Subcutaneous adipose tissue (tissue), 4 donors: ENCODE data around the gene TRAF1. TPM values are rescaled to one million over a fixed set of nuclear protein-coding genes. Genes with fewer than 3 reads are reported as not detected.

Experiments used
- CTCF ChIP-seq: fragments of 450-650 bp; IDR thresholded peaks from one replicate; pipeline ENCODE4 v1.5.1; 2016; ENCODE audit warnings: low read depth, mild to moderate bottlenecking, control low read depth, antibody characterized with exemption, moderate library complexity
- total RNA-seq, 4 donors: library from RNA; depleted of rRNA; stranded (reverse); fragments of >200 nt; gene quantifications; one replicate each; pipeline ENCODE4 v1.1.0, GENCODE V29; 2016

TRAF1 gene
- total RNA-seq, 4 donors from 2014 or later = 1.8 to 12.1 (median 5.7) TPM

DNA sequence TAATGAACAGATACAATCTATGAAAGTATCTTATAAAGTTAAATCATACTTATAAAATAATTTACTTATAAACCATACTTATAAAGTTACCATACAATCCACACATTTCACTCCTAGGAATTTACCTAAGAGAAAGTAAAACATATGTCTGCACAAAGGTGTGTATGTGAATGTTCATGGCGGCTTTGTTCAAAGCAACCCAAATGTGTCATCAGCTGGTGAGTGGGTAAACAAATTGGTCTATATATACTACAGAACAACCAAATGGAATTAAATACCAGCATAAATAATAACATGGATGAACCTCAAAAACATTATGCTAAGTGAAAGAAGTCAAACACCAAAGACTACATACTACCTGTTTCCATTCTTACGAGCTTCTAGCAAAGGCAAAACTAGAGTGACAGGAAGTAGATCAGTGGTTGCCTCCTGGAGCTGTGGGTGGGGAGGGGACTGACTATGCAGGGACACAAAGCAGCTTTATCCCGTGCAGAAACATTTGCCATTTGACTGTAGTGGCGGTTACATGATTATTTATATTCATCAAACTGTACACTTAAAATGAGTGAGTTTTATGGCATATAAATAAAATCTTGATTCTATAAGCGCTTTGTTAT is 10.6 kb downstream of the TRAF1 start:
- no peak for TF ChIP-seq CTCF

DNA sequence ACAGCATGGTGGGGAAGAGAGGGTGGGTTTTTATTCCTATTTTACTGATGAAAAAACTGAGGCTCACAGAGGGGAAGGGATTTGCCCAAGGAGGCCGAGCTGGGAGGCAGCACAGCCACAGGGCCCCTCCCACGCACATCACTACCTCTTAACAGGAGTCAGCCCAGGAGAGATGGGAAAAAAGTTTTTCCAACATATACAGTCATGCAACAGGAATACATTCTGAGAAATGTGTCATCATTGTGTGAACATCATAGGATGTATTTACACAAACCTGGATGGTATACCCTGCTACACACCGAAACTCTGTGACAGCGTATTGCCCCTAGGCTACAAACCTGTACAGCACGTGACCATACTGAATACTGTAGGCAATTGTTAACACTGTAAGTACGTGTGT is 11.6 kb downstream of the TRAF1 start:
- no peak for TF ChIP-seq CTCF

- TF ChIP-seq CTCF = no peak
Measured at GRCh38 chr9:120914396-120914795, 12.2 kb downstream of the TRAF1 start.

GRCh38 chr9:120913647-120914264 is 12.8 kb downstream of the TRAF1 start:
- TF ChIP-seq CTCF = no peak

DNA sequence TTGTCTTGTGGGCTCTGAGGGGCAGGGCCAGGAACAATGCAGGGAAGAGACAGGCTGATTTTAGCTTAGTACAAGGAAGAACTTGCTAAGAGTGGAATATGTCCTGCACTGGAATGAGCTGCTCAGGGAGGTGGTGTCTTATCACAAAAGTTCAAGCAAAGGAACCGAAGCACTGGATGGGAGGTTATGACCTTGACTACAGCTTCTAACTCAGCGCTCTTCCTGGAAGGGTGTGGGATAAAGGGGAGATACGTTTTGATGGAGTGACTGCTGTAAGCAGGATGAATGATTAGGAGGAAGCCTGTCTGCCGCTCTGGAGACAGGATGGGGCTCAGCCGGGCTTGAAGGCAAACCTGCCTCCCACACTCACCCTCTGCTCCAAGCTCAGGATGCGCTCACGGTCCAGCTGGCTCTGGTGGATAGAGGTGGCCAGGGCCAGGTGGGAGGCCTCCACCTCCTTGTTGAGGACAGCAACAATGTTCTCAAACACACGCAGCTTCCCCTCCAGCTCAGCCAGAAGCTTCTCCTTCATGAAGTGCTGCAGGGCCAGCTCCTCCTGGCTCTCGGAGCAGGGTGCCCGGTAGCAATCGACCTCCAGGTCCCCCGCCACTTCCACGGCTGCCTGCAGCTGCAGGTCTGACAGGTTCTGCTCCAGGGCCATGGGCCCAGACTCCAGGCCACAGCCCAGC is 13.5 kb downstream of the TRAF1 start:
- TF ChIP-seq CTCF = no peak

DNA sequence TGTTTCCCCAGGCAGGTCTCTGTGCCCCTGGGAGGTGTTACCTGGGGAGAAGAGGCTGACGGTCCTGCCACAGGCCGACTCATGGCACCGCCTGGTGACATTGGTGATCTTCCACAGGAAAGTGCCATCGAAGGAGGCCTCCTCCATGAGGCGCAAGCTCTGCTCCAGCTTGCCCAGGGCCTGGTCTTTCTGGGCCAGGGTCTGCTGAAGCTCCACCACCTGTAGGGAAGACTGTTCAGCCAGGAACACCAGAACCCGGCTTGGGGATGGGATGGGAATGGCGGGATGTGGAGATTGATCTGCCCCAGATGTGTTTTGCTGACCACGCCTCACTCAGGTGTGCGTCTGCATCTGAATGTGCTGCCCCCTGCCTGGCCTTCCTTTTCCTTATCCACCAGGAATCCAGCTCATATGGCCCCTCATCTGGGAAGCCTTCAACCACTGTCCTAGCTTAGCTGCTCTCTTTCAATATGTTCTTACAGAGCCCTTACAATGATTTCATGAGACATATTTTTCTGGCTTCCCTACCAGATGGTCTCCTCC is 15.2 kb downstream of the TRAF1 start:
- no peak for TF ChIP-seq CTCF

DNA sequence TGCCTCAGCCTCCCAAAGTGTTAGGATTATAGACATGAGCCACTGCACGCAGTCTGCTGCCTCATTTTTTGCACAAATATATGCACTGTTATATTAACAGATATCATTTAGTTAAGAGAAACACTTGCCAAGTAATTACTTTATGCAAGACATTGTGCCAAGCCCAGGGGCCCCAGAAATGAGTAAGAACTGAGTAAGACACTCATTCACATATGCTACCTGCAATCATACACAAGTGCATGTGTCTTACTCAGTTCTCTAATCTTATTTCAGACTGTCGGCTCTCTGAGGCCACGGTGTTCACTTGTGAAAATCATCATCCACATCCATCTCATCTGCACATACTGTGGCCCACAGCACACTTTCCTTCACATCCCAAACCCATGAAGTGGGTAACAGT is 16.0 kb downstream of the TRAF1 start:
- no peak for TF ChIP-seq CTCF
